HG02973 (cell line): ENCODE results near the gene C1RL.

ENCODE experiments used
- ATAC-seq: cut with Tn5 transposase; IDR thresholded peaks from one replicate; pipeline ENCODE4 v1.9.1; 2021; ENCODE audit warnings: moderate library complexity; ENCODE audit not compliant: unreplicated experiment

C1RL gene

GRCh38 chr12:7093892-7094291, 15.1 kb downstream of the C1RL start:
- no peak for ATAC-seq

GRCh38 chr12:7093486-7093885, 15.5 kb downstream of the C1RL start:
- ATAC-seq, result no peak

DNA sequence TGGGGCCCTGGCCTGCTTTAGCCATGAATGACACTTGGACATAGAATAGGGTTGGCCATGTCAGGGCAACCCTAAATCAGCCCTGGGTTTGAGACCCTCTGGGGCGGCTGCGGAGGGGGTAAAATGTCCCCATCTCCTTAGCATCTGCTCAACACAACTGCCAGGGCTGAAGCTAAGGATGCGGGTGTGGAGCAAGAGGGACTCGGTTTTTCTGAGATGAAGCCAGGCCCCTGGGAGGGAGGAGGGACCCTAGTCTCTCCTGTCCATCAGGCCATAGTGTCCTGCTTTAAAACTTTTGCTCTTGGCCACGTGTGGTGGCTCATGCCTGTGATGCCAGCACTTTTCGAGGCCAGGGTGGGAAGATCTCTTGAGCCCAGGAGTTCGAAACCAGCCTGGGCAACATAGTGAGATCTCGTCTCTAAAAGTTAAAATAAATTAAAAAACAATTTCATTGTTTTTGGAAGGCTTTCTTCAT, 16.0 kb downstream of the C1RL start:
- ATAC-seq, result no peak

DNA sequence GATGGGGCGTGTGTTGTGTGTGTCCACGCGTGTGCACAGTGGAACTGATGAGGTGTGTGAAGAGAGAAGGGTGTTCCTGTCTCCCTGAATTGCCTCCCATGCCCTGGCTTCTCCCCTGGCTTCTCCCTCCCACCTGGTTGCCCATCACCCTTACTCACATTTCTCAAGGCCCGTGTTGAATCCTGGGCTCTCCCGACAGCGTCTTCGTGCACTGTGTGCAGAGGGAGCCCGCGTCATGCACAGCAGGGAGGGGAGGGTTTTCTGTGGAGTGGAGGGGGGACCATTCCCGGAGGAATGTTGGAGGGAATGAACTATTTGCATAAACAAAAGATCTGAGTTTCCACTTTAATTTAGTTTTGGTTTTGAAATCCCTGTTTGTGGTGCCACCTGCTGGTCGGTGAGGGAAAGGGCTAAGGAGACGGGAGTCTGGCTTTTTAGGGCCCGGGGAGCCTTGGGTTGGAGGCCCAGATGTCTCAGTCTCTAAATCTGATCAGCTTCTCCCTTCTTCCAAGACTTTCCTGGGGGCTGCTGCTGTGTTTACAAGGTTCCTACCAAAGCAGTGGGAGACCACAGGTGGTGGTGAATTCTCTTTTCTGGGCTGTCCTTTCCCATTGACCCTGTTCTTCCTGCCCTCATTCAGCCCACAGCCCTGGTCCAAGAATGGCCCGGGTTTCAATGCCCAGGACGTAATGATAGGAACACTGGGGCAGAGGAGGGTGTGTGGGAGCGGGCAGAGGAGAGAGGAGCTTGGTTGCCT, 16.6 kb downstream of the C1RL start, which contains the start of gene C1R:
Gene C1R (minus strand): TSS at position 217 of the 757 bp plus-strand sequence. CDS start 57 bp downstream, at position 160.
- no peak for ATAC-seq

- ATAC-seq, result no peak
Measured at GRCh38 chr12:7091660-7092228, 17.3 kb downstream of the C1RL start.

- no peak for ATAC-seq
Measured at GRCh38 chr12:7091171-7091570, 17.8 kb downstream of the C1RL start.

- no peak for ATAC-seq
Measured at GRCh38 chr12:7090222-7090998, 18.6 kb downstream of the C1RL start.

- no peak for ATAC-seq
Measured at GRCh38 chr12:7089196-7089871, 19.7 kb downstream of the C1RL start.

- ATAC-seq, result no peak
Measured at GRCh38 chr12:7083125-7083524, 25.9 kb downstream of the C1RL start.

DNA sequence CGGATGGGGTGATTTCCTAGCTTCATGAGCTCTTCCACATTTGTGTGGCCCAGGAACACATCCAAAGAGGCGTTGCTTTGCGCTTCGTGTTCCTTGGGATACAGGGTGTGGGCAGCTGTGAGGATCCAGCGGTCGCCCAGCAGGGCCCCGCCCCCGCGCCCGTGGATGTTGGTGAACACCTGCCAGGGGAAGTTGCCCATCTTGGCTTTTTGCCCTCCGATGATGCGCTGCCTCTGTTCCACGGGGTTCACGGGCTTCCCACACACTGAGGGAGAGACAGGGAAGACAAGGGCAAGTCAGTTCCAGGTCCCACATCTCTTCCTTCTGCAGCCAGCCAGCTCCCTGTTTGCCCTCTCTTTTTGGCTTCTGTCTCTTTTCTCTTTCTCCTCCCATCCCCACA, 28.0 kb downstream of the C1RL start:
- ATAC-seq, result no peak

GRCh38 chr12:7079826-7080125, 29.2 kb downstream of the C1RL start:
- ATAC-seq, result no peak

GRCh38 chr12:7078163-7078562, 30.9 kb downstream of the C1RL start:
- ATAC-seq, result no peak

- ATAC-seq, result no peak
Measured at GRCh38 chr12:7076493-7076892, 32.5 kb downstream of the C1RL start.

- no peak for ATAC-seq
Measured at GRCh38 chr12:7075939-7076338, 33.1 kb downstream of the C1RL start.

DNA sequence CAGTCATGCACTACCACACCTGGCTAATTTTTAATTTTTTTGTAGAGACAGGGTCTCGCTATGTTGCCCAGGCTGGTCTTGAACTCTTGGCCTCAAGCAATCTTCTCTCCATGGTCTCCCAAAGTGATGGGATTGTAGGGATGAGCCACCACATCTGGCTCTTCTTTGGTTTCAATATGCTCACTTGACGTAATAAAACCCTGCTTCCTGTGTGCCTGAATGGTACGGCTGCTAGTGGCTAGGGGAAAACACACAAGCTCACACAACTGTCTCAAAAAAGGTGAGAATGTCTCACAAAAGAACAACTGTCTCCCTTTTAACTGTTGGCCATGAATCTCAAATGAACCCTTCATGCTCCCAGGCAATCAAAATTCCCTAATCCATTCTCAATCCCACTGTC, 33.5 kb downstream of the C1RL start:
- no peak for ATAC-seq

DNA sequence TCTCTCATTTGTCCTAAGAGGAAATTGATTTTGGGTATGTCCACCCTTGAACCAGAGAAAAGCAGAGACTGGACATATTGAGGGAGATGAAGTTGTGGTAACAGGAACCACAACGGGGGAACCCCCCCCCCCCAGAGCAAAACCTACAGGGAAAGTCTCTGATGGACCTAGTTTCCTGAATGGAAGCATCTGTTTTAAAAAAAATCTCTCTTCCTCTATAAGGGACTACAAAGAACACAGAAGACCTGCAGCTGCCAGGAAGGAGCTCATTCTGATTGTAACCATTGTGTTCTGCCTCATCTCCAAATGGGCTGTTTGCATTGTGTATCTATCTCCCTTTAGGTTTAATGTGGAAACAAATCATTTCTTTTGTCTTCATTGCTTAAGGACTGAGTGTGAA, 35.1 kb downstream of the C1RL start:
- no peak for ATAC-seq

GRCh38 chr12:7072554-7072953, 36.5 kb downstream of the C1RL start:
- ATAC-seq, result no peak

GRCh38 chr12:7072035-7072434, 37.0 kb downstream of the C1RL start:
- ATAC-seq, result no peak

GRCh38 chr12:7069386-7069785, 39.6 kb downstream of the C1RL start:
- no peak for ATAC-seq

- ATAC-seq, result no peak
Measured at GRCh38 chr12:7068994-7069346, 40.0 kb downstream of the C1RL start.

GRCh38 chr12:7068240-7068993, 40.6 kb downstream of the C1RL start:
- no peak for ATAC-seq
